Measurements from ENCODE around the gene ALDH8A1. TPM values are rescaled to one million over a fixed set of nuclear protein-coding genes. Genes with fewer than 3 reads are reported as not detected.
A peak's percentile ranks its signal among the peaks of the same experiment; 100 is the strongest.
"Not testable (repeated sequence)": the region's sequence is repeated elsewhere in the genome, so short reads cannot be mapped to it uniquely, and the experiment has no call there.

ALDH8A1 gene
- total and polyA plus RNA-seq, 4 donors, result 0.30 to 1.1 (median 0.57) TPM

DNA sequence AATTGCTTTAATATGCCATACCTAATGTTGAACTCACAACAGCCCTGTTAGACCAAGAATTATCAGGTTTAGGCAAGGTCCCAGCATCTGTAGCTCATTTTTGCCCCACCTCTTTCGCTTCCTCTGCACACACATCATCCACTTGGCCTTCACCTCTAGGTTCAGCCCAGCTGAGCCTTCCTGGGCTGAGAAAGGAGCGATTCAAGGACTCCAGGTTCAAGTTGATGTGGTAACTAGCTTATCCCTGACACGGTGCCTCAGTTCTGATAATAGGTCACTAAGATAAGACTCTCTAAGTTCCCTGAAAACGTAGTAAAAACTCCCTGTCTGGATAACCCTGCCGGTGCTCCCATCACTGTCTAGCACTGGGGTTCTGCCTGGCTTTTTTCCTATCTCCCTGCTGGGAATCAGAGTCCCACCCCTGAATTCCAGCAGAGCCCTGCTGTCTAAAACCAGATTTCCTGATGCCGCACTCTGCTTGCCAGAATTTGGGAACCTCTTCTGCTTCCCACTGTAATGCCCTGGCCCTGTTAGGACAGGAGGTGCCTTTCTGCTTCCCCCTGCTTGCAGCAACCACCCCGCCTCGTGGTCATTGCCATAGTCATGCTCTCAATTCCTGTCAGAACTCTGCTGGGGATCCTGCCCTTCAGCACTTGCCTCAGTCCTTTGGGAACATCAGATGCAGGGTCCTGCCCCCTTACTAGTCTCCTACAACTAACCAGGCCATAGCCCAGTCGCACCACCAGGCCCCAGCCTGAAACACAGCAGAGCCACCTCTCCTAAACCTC, 47.6 kb downstream of the ALDH8A1 start:
- DNase-seq (no peak), ATAC-seq (ENCODE audit: insufficient read depth, low FRiP score) (peak; percentile 54)
- Histone ChIP-seq H3K4me1 (ENCODE audit: control insufficient read depth in 5 of 5, insufficient read depth in 5 of 5, low read length in 5 of 5) (no peaks in the 10 kb centered on the region), H3K9ac (ENCODE audit: insufficient read depth in 1 of 2, low read length in 2 of 2) (no peak overlapping the region), H3K9me3 (ENCODE audit: control insufficient read depth in 4 of 4, insufficient read depth in 3 of 4, low read length in 3 of 4) (no peaks in the 10 kb centered on the region), H3K4me3 (no peak overlapping the region), H3K36me3 (ENCODE audit: control insufficient read depth in 4 of 4, insufficient read depth in 4 of 4, low read length in 4 of 4) (no peaks in the 10 kb centered on the region), H3K27me3 (ENCODE audit: control insufficient read depth in 3 of 3, insufficient read depth in 3 of 3, low read length in 2 of 3) (no peaks in the 10 kb centered on the region), H3K27ac (ENCODE audit: low read depth in 1 of 2, low read length in 1 of 2) (no peak overlapping the region)
- TF ChIP-seq CTCF (IDR thresholded peaks at IDR 0.05; ENCODE audit: control extremely low read depth, extremely low read depth), result no peak
- WGBS, 2 donors, result 83 to 91% methylated on average over 9 of the region's 9 CpGs

DNA sequence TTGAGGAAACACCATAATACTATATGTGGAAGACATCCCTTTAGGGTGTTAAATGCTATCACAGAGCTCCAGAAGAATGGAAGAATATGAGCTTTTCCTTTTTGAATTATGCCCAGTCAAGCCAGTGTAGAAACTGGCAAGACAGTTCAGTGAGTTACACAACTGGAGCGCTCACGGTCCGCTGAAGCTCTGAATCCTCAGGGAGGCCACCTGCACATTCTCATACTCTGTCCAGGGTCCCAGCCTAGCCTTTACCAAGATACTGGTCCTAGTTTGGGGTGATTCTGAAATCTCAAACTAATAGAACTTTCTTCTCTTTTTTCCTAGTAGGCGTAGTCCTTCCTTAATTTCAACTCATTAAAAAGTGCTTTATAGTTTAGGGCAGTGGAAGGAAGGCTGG, 51.3 kb downstream of the ALDH8A1 start:
- Histone ChIP-seq H3K4me1 (ENCODE audit: control insufficient read depth in 5 of 5, insufficient read depth in 5 of 5, low read length in 5 of 5) (no peaks in the 10 kb centered on the region), H3K27ac (ENCODE audit: low read depth in 1 of 2, low read length in 1 of 2) (no peak overlapping the region), H3K36me3 (ENCODE audit: control insufficient read depth in 4 of 4, insufficient read depth in 4 of 4, low read length in 4 of 4) (no peaks in the 10 kb centered on the region), H3K9me3 (ENCODE audit: control insufficient read depth in 4 of 4, insufficient read depth in 3 of 4, low read length in 3 of 4) (no peaks in the 10 kb centered on the region), H3K27me3 (ENCODE audit: control insufficient read depth in 3 of 3, insufficient read depth in 3 of 3, low read length in 2 of 3) (no peaks in the 10 kb centered on the region), H3K4me3 (no peak overlapping the region), H3K9ac (ENCODE audit: insufficient read depth in 1 of 2, low read length in 2 of 2) (no peak overlapping the region)
- ATAC-seq (ENCODE audit: insufficient read depth, low FRiP score) (no peak), DNase-seq (no peak)
- TF ChIP-seq CTCF (IDR thresholded peaks at IDR 0.05; ENCODE audit: control extremely low read depth, extremely low read depth), result no peak
- 94 to 95% methylated on average over 4 of the region's 4 CpGs for WGBS, 2 donors

DNA sequence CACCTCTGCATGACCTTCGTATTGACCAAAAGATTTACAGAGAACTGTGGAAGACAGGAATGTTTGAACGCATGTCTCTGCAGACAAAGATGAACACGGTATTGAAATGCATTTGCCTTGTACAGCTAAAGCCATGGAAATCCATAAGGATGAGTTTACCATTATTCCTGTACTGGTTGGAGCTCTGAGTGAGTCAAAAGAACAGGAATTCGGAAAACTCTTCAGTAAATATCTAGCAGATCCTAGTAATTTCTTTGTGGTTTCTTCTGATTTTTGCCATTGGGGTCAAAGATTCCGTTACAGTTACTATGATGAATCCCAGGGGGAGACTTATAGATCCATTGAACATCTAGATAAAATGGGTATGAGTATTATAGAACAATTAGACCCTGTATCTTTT, 51.7 kb downstream of the ALDH8A1 start:
- H3K9ac ChIP-seq (ENCODE audit: insufficient read depth in 1 of 2, low read length in 2 of 2); H3K27ac ChIP-seq (ENCODE audit: low read depth in 1 of 2, low read length in 1 of 2); ATAC-seq (ENCODE audit: insufficient read depth, low FRiP score); H3K27me3 ChIP-seq (ENCODE audit: control insufficient read depth in 3 of 3, insufficient read depth in 3 of 3, low read length in 2 of 3); H3K9me3 ChIP-seq (ENCODE audit: control insufficient read depth in 4 of 4, insufficient read depth in 3 of 4, low read length in 3 of 4); H3K4me3 ChIP-seq; H3K36me3 ChIP-seq (ENCODE audit: control insufficient read depth in 4 of 4, insufficient read depth in 4 of 4, low read length in 4 of 4); H3K4me1 ChIP-seq (ENCODE audit: control insufficient read depth in 5 of 5, insufficient read depth in 5 of 5, low read length in 5 of 5); DNase-seq: not testable (repeated sequence)
- WGBS, 2 donors, result 90 to 95% methylated on average over 5 of the region's 5 CpGs

- DNase-seq (no peak), ATAC-seq (ENCODE audit: insufficient read depth, low FRiP score) (no peak)
- Histone ChIP-seq H3K27ac (ENCODE audit: low read depth in 1 of 2, low read length in 1 of 2) (no peak overlapping the region), H3K27me3 (ENCODE audit: control insufficient read depth in 3 of 3, insufficient read depth in 3 of 3, low read length in 2 of 3) (no peaks in the 10 kb centered on the region), H3K4me3 (no peak overlapping the region), H3K9me3 (ENCODE audit: control insufficient read depth in 4 of 4, insufficient read depth in 3 of 4, low read length in 3 of 4) (peaks cover 0 to 2% (median 0%) of the 10 kb centered on the region in 4 donors), H3K4me1 (ENCODE audit: control insufficient read depth in 5 of 5, insufficient read depth in 5 of 5, low read length in 5 of 5) (no peaks in the 10 kb centered on the region), H3K9ac (ENCODE audit: insufficient read depth in 1 of 2, low read length in 2 of 2) (no peak overlapping the region), H3K36me3 (ENCODE audit: control insufficient read depth in 4 of 4, insufficient read depth in 4 of 4, low read length in 4 of 4) (no peaks in the 10 kb centered on the region)
- no peak for TF ChIP-seq CTCF (IDR thresholded peaks at IDR 0.05; ENCODE audit: control extremely low read depth, extremely low read depth)
- 91 to 97% methylated on average over 2 of the region's 2 CpGs for WGBS, 2 donors
These were observed 53.0 kb downstream of the ALDH8A1 start for GRCh38 chr6:134896910-134897309.
